Mucosa of stomach (tissue), 1 donor: ENCODE results near the gene PLRG1.

Experiments used
- H3K27me3 ChIP-seq: one replicate; pipeline ENCODE4 v1.7.0; 2013; ENCODE audit warnings: mild to moderate bottlenecking, low read length; ENCODE audit not compliant: control insufficient read depth, insufficient read depth
- H3K36me3 ChIP-seq: one replicate; pipeline ENCODE4 v1.7.0; 2013; ENCODE audit warnings: low read length; ENCODE audit not compliant: control insufficient read depth, insufficient read depth
- H3K4me1 ChIP-seq: one replicate; pipeline ENCODE4 v1.7.0; 2013; ENCODE audit warnings: mild to moderate bottlenecking, low read length; ENCODE audit not compliant: control insufficient read depth, insufficient read depth
- H3K4me3 ChIP-seq: one replicate; pipeline ENCODE4 v1.7.0; 2013; ENCODE audit warnings: low read length
- H3K9ac ChIP-seq: one replicate; pipeline ENCODE4 v1.7.0; 2013; ENCODE audit warnings: mild to moderate bottlenecking, low read length, moderate library complexity
- H3K9me3 ChIP-seq: one replicate; pipeline ENCODE4 v1.7.0; 2013; ENCODE audit warnings: mild to moderate bottlenecking, low read length, moderate library complexity; ENCODE audit not compliant: control insufficient read depth
- donor health status: Pancreatic carcinoma.

Gene PLRG1

DNA sequence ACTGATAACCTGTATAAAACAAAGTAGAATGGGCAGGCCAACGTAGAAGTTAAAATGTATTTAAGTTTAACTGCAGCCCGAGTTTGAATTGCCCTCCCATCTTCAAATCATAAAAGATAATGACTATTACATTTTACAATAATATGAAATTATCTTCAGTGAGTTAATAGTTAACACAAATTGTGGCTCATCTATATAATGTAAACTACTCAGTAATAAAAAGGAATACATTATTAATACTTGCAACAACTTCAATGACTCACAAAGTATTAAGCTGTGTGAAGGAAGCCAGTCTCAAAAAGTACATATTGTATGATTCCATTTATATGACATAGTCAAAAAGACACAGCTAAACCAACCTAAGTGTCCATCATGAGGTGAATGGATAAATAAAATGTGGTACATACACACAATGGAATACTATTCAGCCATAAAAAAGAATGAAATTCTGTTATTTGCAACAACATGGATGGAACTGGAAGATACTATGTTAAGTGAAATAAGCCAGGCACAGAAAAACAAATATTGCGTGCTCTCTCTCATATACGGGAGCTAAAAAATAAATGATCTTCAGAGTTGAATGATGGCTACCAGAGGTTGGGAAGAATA, 7.8 kb downstream of the PLRG1 start:
- H3K9me3 ChIP-seq, result no peaks in the 10 kb centered on the region
- no peaks in the 10 kb centered on the region for H3K4me1 ChIP-seq
- no peak overlapping the region for H3K4me3 ChIP-seq
- peaks cover 2% of the 10 kb centered on the region for H3K36me3 ChIP-seq
- H3K27me3 ChIP-seq, result no peaks in the 10 kb centered on the region
- H3K9ac ChIP-seq, result no peak overlapping the region

DNA sequence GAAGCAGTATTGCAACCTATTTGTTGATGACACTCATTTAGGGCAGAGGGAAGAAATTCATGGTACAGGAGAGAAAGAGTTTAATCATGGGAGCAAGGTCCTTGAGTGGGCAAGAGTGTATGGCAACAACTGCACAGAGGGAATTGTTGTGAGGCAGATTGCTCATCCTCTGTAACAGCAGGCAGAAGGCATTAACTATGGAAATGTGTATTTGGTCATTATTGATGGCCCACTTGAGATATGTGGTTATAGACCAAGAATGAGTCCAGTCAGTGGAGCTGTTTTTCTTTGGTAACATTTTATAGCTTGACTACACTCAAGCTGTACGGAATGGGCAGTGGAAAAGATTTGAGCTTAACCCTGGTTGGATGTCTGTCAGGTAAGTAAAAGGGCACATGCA, 15.9 kb downstream of the PLRG1 start:
- Histone ChIP-seq H3K4me1 (no peaks in the 10 kb centered on the region), H3K4me3 (no peak overlapping the region), H3K9ac (no peak overlapping the region), H3K9me3 (no peaks in the 10 kb centered on the region), H3K36me3 (peaks cover 4% of the 10 kb centered on the region), H3K27me3 (no peaks in the 10 kb centered on the region)

DNA sequence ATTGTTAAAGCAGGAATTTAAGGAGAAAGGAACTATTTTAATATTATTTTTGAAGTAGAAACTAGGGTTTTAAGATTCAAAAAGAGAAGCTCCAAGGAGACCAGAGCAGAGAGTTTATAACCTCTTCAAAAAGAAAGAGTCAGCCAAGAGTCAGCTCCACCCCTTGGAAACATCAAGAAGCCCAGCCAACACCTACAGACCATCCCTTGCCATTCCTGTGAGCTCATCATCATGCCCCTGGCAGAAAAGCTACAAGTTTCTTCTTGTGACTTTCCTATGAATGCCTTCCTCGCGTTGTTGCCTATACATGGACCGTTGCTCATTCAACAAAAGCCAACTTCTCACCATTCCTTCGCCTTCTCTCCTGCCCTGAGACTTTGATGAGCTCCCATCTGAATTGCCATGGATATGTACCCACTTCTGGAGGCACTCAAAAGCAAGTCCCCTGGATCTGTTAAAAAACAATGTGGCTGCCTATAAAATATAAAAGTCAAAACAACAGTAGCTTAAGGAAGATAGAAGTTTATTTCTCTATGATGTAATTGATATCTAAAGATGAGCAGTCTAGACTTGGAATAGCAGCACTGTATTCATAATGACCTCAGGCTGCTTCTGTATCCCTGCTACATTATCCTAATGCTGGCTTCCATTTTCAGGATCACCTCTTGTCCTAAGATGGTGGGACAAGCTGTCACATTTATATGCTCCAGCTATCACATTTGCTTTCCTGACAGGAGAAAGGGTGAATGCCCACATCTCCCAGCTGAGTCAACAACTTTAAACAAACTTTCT, 20.3 kb downstream of the PLRG1 start:
- H3K27me3 ChIP-seq, result no peaks in the 10 kb centered on the region
- H3K36me3 ChIP-seq, result no peaks in the 10 kb centered on the region
- no peak overlapping the region for H3K9ac ChIP-seq
- no peaks in the 10 kb centered on the region for H3K4me1 ChIP-seq
- H3K9me3 ChIP-seq, result no peaks in the 10 kb centered on the region
- no peak overlapping the region for H3K4me3 ChIP-seq

DNA sequence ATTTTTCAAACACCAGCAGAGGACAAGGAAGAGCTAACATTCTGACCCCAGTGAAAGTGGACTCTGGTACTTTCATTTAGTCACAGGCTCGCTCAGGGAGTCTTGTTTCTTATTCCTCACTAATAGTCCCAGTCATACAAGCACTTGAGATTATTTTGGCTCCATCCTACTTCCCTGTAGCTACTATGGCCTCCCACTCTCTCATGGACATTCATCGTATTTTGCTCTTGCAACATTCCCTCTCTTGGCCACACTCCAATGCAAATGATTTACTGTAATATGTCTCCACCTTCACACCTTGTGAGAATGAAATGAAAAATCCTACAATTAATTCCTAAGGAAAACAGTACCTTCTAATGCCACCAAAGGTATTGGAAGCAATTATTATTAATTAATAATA, 21.3 kb downstream of the PLRG1 start:
- no peaks in the 10 kb centered on the region for H3K9me3 ChIP-seq
- H3K36me3 ChIP-seq, result no peaks in the 10 kb centered on the region
- H3K27me3 ChIP-seq, result no peaks in the 10 kb centered on the region
- H3K9ac ChIP-seq, result no peak overlapping the region
- no peaks in the 10 kb centered on the region for H3K4me1 ChIP-seq
- H3K4me3 ChIP-seq, result no peak overlapping the region

DNA sequence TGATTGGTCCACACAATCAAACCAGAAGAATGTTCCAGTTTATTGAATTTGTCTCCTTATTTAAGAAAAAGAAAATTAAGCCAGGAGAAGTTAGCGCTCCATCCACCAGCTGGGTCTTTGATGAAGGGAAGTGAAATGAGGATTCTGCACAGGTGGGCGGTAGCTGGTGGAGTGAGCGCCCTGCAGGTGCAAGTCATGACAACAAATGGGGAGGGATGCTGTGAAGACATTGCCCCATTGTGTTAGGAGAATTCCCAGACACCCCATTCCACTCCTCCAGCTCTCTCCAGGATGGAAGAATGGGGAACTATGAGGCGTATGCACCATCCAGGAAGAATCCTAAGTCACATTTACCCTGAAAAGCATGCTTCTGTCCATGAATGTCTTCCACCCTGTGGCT, 22.9 kb downstream of the PLRG1 start:
- no peak overlapping the region for H3K4me3 ChIP-seq
- no peaks in the 10 kb centered on the region for H3K36me3 ChIP-seq
- no peaks in the 10 kb centered on the region for H3K27me3 ChIP-seq
- no peaks in the 10 kb centered on the region for H3K9me3 ChIP-seq
- no peaks in the 10 kb centered on the region for H3K4me1 ChIP-seq
- no peak overlapping the region for H3K9ac ChIP-seq

DNA sequence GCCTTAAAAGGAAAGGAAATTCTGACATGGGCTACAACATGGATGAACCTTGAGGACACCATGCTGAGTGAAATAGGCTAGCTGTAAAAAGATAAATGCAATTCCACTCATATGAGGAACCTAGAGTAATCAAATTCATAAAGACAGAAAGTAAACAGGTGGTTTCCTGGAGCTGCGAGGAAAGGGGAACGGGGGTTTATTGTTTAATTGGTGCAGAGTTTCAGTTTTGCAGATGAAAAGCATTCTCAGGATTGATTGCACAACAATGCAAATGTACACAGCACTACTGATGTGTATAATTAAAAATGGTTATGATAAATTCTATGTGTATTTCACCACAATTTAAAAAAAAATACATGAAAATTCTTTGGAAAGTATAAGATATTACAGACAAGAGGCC, 24.0 kb downstream of the PLRG1 start:
- no peaks in the 10 kb centered on the region for H3K36me3 ChIP-seq
- H3K27me3 ChIP-seq, result no peaks in the 10 kb centered on the region
- no peak overlapping the region for H3K4me3 ChIP-seq
- no peak overlapping the region for H3K9ac ChIP-seq
- no peaks in the 10 kb centered on the region for H3K9me3 ChIP-seq
- no peaks in the 10 kb centered on the region for H3K4me1 ChIP-seq

DNA sequence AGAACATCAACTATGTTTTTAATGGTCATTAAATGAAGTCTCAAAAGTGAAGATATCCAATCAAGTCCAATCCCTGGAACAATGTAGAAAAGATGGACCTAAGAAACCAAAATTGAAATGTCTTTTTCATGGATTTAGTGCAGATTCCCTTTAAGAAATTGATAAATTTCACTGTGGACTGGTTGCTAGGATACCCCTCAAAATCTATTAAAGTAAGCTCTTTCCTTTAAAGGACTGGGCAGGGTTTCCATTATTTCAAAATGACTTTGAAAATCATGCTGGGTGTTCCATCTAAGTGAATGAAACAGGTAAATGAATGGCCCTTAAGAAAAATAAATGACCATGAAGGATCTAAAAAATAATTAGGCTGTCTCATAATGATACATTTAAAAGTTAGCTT, 28.6 kb downstream of the PLRG1 start:
- Histone ChIP-seq H3K27me3 (peaks cover 3% of the 10 kb centered on the region), H3K36me3 (no peaks in the 10 kb centered on the region), H3K9ac (no peak overlapping the region), H3K4me3 (no peak overlapping the region), H3K4me1 (no peaks in the 10 kb centered on the region), H3K9me3 (no peaks in the 10 kb centered on the region)

DNA sequence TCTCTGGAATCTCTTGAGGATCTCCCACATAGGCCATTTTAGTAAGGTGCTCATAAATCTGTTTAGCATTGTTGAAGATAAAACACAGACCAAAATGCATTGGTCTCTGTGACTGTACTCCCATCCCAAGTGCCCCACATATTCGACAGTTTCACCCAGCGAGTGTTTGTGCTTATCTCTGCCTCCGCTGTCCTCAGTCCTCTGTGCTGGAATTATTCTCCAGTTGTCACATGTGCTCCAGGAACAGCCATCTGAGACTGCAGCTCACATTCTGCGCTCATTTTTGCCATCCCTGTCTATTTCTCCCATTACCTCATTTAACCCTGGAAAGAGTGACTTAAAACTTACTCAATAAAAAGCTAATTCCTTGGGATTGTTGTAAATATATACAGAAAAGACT, 31.0 kb downstream of the PLRG1 start:
- Histone ChIP-seq H3K27me3 (peaks cover 3% of the 10 kb centered on the region), H3K9me3 (no peaks in the 10 kb centered on the region), H3K4me1 (no peaks in the 10 kb centered on the region), H3K4me3 (no peak overlapping the region), H3K9ac (no peak overlapping the region), H3K36me3 (no peaks in the 10 kb centered on the region)

DNA sequence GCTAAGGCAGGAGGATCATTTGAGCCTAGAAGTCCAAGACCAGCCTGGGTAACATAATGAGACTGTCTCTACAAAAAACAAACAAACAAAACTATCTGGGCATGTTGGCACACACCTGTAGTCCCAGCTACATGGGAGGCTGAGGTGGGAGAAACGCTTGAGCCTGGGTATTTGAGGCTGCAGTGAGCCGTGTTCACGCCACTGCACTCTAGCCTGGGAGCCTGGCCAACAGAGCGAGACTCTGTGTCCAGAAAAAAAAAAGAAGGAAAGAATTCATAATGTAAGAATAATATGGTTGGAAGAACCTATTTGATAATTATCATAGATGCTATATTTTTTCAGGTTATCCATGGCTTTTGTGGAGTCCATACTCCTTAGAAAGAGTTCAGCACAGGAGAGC, 32.6 kb downstream of the PLRG1 start:
- H3K9me3 ChIP-seq, result no peaks in the 10 kb centered on the region
- H3K9ac ChIP-seq, result no peak overlapping the region
- no peak overlapping the region for H3K4me3 ChIP-seq
- H3K27me3 ChIP-seq, result peaks cover 3% of the 10 kb centered on the region
- no peaks in the 10 kb centered on the region for H3K4me1 ChIP-seq
- H3K36me3 ChIP-seq, result no peaks in the 10 kb centered on the region

DNA sequence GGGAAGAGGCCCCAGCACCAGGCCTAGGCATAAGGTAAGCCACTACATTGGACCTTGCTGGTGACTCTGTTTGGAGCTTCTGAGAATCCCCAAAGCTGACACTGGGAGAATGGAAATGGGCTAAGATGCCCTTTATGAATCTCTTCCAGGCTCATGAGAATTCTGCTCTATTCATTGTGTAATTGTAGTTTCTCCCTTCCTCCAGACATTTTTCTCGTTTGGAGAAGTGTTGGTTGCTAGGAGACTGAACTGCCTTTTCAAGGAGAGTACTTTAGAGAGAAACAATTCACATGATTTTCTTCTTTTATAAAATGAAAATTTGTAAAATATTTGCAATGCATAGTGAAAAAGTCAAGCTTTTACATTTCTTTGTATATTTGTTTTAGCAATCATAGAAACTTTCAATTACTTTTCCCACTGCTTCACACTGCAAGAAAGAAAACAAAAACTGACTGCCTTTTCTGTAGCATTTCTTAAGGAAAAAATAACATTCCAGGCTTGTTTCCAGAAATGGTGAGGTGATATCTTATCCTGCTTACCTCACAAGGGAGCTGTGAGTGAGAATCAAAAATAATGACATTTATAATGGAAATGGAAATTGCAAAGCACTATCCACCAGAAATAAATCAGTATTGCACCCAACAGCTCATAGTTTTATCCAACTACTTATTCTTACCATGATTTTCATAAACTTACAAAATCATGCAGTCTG, 33.7 kb downstream of the PLRG1 start:
- no peaks in the 10 kb centered on the region for H3K36me3 ChIP-seq
- peaks cover 3% of the 10 kb centered on the region for H3K27me3 ChIP-seq
- H3K9ac ChIP-seq, result no peak overlapping the region
- H3K4me3 ChIP-seq, result no peak overlapping the region
- H3K9me3 ChIP-seq, result no peaks in the 10 kb centered on the region
- no peaks in the 10 kb centered on the region for H3K4me1 ChIP-seq

DNA sequence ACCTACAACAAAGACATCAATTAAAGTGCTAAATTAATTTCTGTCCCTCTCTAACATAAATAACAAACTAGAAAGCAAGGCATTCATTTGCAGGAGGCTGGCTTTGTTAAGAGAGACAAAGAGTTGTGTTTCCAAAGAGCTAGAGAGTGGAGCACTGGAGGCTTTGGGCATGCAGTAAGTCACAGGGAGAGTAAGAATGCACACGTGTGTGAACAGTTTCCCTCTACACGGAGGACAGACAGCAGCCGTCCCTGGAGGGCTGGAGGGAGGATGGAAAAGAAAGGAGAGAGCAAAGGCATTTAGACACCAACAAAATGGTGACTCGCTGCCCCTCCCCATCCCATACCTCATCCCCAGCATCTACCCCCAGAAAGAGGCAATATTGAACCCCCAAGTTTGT, 38.2 kb downstream of the PLRG1 start:
- no peaks in the 10 kb centered on the region for H3K36me3 ChIP-seq
- H3K4me3 ChIP-seq, result no peak overlapping the region
- H3K9ac ChIP-seq, result no peak overlapping the region
- no peaks in the 10 kb centered on the region for H3K27me3 ChIP-seq
- no peaks in the 10 kb centered on the region for H3K4me1 ChIP-seq
- no peaks in the 10 kb centered on the region for H3K9me3 ChIP-seq

DNA sequence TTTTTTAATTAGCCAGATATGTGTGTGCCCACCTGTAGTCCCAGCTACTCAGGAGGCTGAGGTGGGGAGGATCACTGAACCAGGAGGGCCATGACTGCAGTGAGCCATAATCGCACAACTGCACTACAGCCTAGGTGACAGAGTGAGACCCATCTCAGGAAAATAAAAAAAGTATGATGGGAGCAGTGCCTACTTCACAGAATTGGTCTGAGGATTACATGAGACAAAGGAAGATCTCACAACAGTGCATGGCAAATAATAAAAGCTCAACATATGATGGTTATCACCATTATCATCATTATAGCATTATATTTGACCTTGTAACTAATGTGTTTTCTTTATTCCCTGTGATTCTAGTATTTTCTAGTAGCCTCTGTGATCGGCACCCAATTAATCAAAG, 38.7 kb downstream of the PLRG1 start:
- Histone ChIP-seq H3K9me3 (no peaks in the 10 kb centered on the region), H3K27me3 (no peaks in the 10 kb centered on the region), H3K9ac (no peak overlapping the region), H3K36me3 (no peaks in the 10 kb centered on the region), H3K4me3 (no peak overlapping the region), H3K4me1 (no peaks in the 10 kb centered on the region)
